22Rv1 (cell line): ENCODE data around the gene CRACR2B.

ENCODE experiments used
- CTCF ChIP-seq: fragments of 450-650 bp; IDR thresholded peaks from 2 replicates; pipeline ENCODE4 v1.5.1; 2017; ENCODE audit warnings: mild to moderate bottlenecking
- ZFX ChIP-seq: fragments of 450-650 bp; IDR thresholded peaks from 2 replicates; pipeline ENCODE4 v1.6.1; 2017; ENCODE audit warnings: antibody characterized with exemption, borderline replicate concordance

DNA sequence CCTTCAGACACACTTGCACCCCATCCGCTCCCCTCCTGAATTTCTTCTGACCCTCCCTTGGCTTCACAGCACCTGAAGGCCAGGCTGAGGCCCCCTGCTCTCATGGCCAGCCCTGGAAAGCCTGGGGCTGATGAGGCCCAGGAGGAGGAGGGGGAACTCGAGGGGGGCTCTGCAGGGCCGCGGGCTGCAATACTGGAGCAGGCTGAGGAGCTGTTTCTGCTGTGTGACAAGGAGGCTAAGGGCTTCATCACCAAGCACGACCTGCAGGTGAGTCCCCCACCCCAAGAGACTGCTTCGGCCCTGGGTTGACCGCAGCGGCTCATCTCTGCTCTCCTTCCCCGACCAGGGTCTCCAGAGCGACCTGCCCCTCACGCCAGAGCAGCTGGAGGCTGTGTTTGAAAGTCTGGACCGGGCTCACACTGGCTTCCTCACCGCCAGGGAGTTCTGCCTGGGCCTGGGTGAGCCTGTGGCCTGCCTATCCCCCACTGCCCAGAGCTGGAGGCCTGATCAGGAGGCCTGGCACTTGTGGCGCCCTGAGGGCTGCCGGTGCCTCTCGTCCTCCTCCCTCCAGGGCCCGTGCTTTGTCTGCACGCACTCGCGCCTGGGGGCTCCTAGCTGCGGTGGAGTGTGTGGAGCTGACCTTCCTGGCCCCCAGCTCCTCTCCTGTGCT lies 922 bp downstream of the CRACR2B start:
- no peak for TF ChIP-seq CTCF
- no peak for TF ChIP-seq ZFX
